Measurements from ENCODE around the gene MYCBPAP.

The MYCBPAP gene

DNA sequence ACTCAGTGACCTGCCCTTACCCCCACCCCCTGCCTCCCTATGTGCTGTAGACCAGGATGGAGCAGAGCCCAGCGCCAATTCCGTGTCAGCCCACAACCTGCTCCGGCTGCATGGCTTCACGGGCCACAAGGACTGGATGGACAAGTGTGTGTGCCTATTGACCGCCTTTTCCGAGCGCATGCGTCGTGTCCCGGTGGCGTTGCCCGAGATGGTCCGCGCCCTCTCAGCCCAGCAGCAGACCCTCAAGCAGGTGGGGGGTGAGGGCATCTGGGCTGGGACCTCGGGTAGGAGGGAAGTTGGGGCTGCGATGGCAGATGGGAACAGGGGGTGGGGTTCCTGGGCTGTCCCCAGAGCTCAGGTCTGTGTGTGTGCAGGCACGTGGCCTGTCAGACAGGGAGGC is 46.0 kb downstream of the MYCBPAP start:
- no peak overlapping the region for H3K9ac ChIP-seq (ENCODE audit: low read depth, low read length)
- peaks cover 37% of the 10 kb centered on the region for H3K36me3 ChIP-seq (ENCODE audit: insufficient read depth, low read length)
- no peaks in the 10 kb centered on the region for H3K9me3 ChIP-seq (replicated peaks; ENCODE audit: low read length)

DNA sequence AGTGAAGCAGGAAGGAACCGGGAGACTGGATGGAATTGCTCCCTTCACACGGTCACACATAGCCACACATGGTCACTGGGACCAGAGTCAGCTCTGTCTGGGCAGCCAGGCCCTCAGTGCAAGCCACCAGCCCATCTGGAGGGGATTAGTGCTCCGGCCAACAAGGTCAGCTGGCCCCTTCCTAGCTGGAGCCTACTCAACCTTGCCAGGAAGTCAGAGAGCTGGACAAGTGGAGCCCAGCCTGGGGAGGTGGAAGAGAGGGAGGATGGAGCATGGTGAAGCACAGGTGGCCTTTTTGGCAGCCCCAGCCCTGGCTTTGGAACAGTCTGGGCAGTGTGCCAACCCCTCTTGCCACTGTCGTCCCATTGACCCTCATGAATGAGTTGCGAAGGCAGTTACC is 48.6 kb downstream of the MYCBPAP start:
- H3K4me2 ChIP-seq (ENCODE audit: low read length), result no peak overlapping the region
- peaks cover 9% of the 10 kb centered on the region for H3K4me1 ChIP-seq (ENCODE audit: control insufficient read depth, insufficient read depth, low read length)
- H3K27me3 ChIP-seq (ENCODE audit: control insufficient read depth, insufficient read depth, low read length), result peaks cover 22% of the 10 kb centered on the region
- H3K9ac ChIP-seq (ENCODE audit: low read depth, low read length), result no peak overlapping the region
- no peak overlapping the region for H3K4me3 ChIP-seq (ENCODE audit: low read length)
- H3K36me3 ChIP-seq (ENCODE audit: insufficient read depth, low read length), result peaks cover 17% of the 10 kb centered on the region
- H3K9me3 ChIP-seq (replicated peaks; ENCODE audit: low read length), result no peaks in the 10 kb centered on the region

More for the DNA sequence above, 46.0 kb downstream of the MYCBPAP start:
- Histone ChIP-seq H3K4me2 (ENCODE audit: low read length) (no peak overlapping the region), H3K27me3 (ENCODE audit: control insufficient read depth, insufficient read depth, low read length) (peaks cover 11% of the 10 kb centered on the region), H3K4me3 (ENCODE audit: low read length) (no peak overlapping the region), H3K4me1 (ENCODE audit: control insufficient read depth, insufficient read depth, low read length) (no peaks in the 10 kb centered on the region)

GRCh38 chr17:50557630-50558029 is 49.4 kb downstream of the MYCBPAP start:
- H3K4me1 ChIP-seq (ENCODE audit: control insufficient read depth, insufficient read depth, low read length), result peaks cover 9% of the 10 kb centered on the region
- H3K4me3 ChIP-seq (ENCODE audit: low read length), result no peak overlapping the region
- H3K36me3 ChIP-seq (ENCODE audit: insufficient read depth, low read length), result peaks cover 15% of the 10 kb centered on the region
- H3K9ac ChIP-seq (ENCODE audit: low read depth, low read length), result no peak overlapping the region
- no peak overlapping the region for H3K4me2 ChIP-seq (ENCODE audit: low read length)
- H3K9me3 ChIP-seq (replicated peaks; ENCODE audit: low read length), result no peaks in the 10 kb centered on the region
- peaks cover 29% of the 10 kb centered on the region for H3K27me3 ChIP-seq (ENCODE audit: control insufficient read depth, insufficient read depth, low read length)

DNA sequence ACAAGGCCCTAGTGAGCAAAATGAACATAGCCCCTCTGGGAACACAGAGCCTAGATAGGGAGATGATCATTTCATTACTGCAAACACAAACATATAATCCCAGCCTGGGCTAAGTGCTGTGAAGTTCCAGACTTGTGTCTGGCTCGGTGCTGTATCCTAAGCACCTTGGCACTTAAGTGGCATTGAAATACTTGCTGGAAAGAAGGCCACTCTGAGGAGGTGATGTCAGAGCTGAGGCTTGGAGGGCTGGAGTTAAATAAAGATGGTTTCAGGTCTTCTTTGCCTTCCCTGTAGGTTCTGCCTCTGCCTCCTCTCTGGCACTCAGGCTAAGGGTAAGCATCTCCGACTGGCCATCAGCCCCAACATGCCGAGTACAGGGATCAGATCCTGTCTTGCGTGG is 49.9 kb downstream of the MYCBPAP start:
- Histone ChIP-seq H3K4me3 (ENCODE audit: low read length) (no peak overlapping the region), H3K4me2 (ENCODE audit: low read length) (no peak overlapping the region), H3K9ac (ENCODE audit: low read depth, low read length) (no peak overlapping the region), H3K27me3 (ENCODE audit: control insufficient read depth, insufficient read depth, low read length) (peaks cover 34% of the 10 kb centered on the region), H3K9me3 (replicated peaks; ENCODE audit: low read length) (no peaks in the 10 kb centered on the region), H3K36me3 (ENCODE audit: insufficient read depth, low read length) (peaks cover 11% of the 10 kb centered on the region), H3K4me1 (ENCODE audit: control insufficient read depth, insufficient read depth, low read length) (peaks cover 9% of the 10 kb centered on the region)

- H3K4me2 ChIP-seq (ENCODE audit: low read length), result no peak overlapping the region
- peaks cover 10% of the 10 kb centered on the region for H3K36me3 ChIP-seq (ENCODE audit: insufficient read depth, low read length)
- peaks cover 9% of the 10 kb centered on the region for H3K4me1 ChIP-seq (ENCODE audit: control insufficient read depth, insufficient read depth, low read length)
- H3K4me3 ChIP-seq (ENCODE audit: low read length), result no peak overlapping the region
- H3K9me3 ChIP-seq (replicated peaks; ENCODE audit: low read length), result no peaks in the 10 kb centered on the region
- peaks cover 38% of the 10 kb centered on the region for H3K27me3 ChIP-seq (ENCODE audit: control insufficient read depth, insufficient read depth, low read length)
- no peak overlapping the region for H3K9ac ChIP-seq (ENCODE audit: low read depth, low read length)
Measured at GRCh38 chr17:50558581-50558940, 50.3 kb downstream of the MYCBPAP start.

GRCh38 chr17:50558941-50559614 is 50.8 kb downstream of the MYCBPAP start:
- no peak overlapping the region for H3K4me3 ChIP-seq (ENCODE audit: low read length)
- no peaks in the 10 kb centered on the region for H3K9me3 ChIP-seq (replicated peaks; ENCODE audit: low read length)
- H3K36me3 ChIP-seq (ENCODE audit: insufficient read depth, low read length), result peaks cover 10% of the 10 kb centered on the region
- H3K27me3 ChIP-seq (ENCODE audit: control insufficient read depth, insufficient read depth, low read length), result peaks cover 43% of the 10 kb centered on the region
- peak overlapping the region; percentile 92 for H3K4me2 ChIP-seq (ENCODE audit: low read length)
- H3K9ac ChIP-seq (ENCODE audit: low read depth, low read length), result no peak overlapping the region
- H3K4me1 ChIP-seq (ENCODE audit: control insufficient read depth, insufficient read depth, low read length), result peaks cover 14% of the 10 kb centered on the region

- Histone ChIP-seq H3K9ac (ENCODE audit: low read depth, low read length) (no peak overlapping the region), H3K4me3 (ENCODE audit: low read length) (peak overlapping the region; percentile 63), H3K4me1 (ENCODE audit: control insufficient read depth, insufficient read depth, low read length) (peaks cover 19% of the 10 kb centered on the region), H3K27me3 (ENCODE audit: control insufficient read depth, insufficient read depth, low read length) (peaks cover 45% of the 10 kb centered on the region), H3K36me3 (ENCODE audit: insufficient read depth, low read length) (peaks cover 10% of the 10 kb centered on the region), H3K4me2 (ENCODE audit: low read length) (peak overlapping the region; percentile 92), H3K9me3 (replicated peaks; ENCODE audit: low read length) (no peaks in the 10 kb centered on the region)
Measured at GRCh38 chr17:50559674-50560184, 51.5 kb downstream of the MYCBPAP start.

GRCh38 chr17:50560185-50560824 is 52.1 kb downstream of the MYCBPAP start, which contains the start of gene CACNA1G:
Gene CACNA1G, plus strand, starts transcription at chr17:50560715. Its CDS starts 745 bp downstream, at chr17:50561460.
- Histone ChIP-seq H3K4me2 (ENCODE audit: low read length) (peak within 1 kb of the TSS; percentile 92), H3K36me3 (ENCODE audit: insufficient read depth, low read length) (peaks cover 10% of the 10 kb centered on the region), H3K4me3 (ENCODE audit: low read length) (peak within 1 kb of the TSS; percentile 69), H3K9me3 (replicated peaks; ENCODE audit: low read length) (no peaks in the 10 kb centered on the region), H3K9ac (ENCODE audit: low read depth, low read length) (no peak within 1 kb of the TSS), H3K27me3 (ENCODE audit: control insufficient read depth, insufficient read depth, low read length) (peaks cover 45% of the 10 kb centered on the region), H3K4me1 (ENCODE audit: control insufficient read depth, insufficient read depth, low read length) (peaks cover 20% of the 10 kb centered on the region)

DNA sequence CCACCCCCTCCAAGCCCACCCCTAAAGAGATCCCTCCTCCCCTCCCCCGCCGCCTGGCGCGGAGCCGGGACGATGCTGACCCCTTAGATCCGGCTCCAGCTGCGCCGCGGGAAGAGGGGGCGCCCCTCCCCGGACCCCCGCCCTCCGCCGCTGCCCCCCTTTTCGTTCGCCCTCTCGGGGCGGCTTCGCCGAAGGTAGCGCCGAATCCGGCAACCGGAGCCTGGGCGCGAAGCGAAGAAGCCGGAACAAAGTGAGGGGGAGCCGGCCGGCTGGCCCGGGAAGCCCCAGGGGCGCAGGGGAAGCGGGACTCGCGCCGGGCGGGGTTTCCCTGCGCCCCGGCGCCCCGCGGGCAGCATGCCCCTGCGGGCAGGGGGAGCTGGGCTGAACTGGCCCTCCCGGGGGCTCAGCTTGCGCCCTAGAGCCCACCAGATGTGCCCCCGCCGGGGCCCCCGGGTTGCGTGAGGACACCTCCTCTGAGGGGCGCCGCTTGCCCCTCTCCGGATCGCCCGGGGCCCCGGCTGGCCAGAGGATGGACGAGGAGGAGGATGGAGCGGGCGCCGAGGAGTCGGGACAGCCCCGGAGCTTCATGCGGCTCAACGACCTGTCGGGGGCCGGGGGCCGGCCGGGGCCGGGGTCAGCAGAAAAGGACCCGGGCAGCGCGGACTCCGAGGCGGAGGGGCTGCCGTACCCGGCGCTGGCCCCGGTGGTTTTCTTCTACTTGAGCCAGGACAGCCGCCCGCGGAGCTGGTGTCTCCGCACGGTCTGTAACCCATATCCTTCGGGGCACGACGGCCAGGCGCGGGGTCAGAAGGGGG is 52.9 kb downstream of the MYCBPAP start:
- peaks cover 54% of the 10 kb centered on the region for H3K27me3 ChIP-seq (ENCODE audit: control insufficient read depth, insufficient read depth, low read length)

DNA sequence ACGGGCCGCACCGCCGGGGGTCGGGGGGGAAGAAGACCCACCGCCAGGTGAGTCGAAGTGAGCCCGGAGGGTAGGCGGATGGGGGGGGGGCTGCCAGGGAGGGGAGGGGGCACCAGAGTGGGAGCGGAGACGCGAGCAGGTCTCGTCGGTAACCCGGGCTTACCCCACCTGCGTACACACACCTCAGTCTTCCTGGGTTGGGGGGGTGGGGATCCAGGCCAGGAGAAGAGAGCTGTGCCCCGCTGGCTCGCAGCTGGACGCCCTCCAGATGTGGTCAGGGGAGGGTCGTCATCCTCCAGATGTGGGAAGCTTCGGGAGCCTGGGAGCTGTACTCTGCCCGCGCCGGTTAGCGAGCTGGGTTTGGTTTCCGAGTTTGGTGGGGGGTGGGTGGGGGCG is 53.5 kb downstream of the MYCBPAP start:
- H3K4me1 ChIP-seq (ENCODE audit: control insufficient read depth, insufficient read depth, low read length), result peaks cover 20% of the 10 kb centered on the region
- H3K27me3 ChIP-seq (ENCODE audit: control insufficient read depth, insufficient read depth, low read length), result peaks cover 60% of the 10 kb centered on the region
- no peak overlapping the region for H3K9ac ChIP-seq (ENCODE audit: low read depth, low read length)
- no peaks in the 10 kb centered on the region for H3K9me3 ChIP-seq (replicated peaks; ENCODE audit: low read length)
- no peaks in the 10 kb centered on the region for H3K36me3 ChIP-seq (ENCODE audit: insufficient read depth, low read length)
- H3K4me2 ChIP-seq (ENCODE audit: low read length), result no peak overlapping the region
- H3K4me3 ChIP-seq (ENCODE audit: low read length), result no peak overlapping the region

More for the DNA sequence above, 52.9 kb downstream of the MYCBPAP start:
- H3K4me1 ChIP-seq (ENCODE audit: control insufficient read depth, insufficient read depth, low read length), result peaks cover 20% of the 10 kb centered on the region
- peak overlapping the region; percentile 80 for H3K4me2 ChIP-seq (ENCODE audit: low read length)
- H3K9ac ChIP-seq (ENCODE audit: low read depth, low read length), result no peak overlapping the region
- H3K4me3 ChIP-seq (ENCODE audit: low read length), result peak overlapping the region; percentile 46
- H3K9me3 ChIP-seq (replicated peaks; ENCODE audit: low read length), result no peaks in the 10 kb centered on the region
- peaks cover 4% of the 10 kb centered on the region for H3K36me3 ChIP-seq (ENCODE audit: insufficient read depth, low read length)
